OCI-LY1 (cell line): ENCODE data around the gene TBC1D8.

Source experiments
- H2AFZ ChIP-seq: fragments of 200-600 bp; sonication (generic), shearing (Covaris generic); 2 replicates; pipeline ENCODE4 v1.6.0; 2014; ENCODE audit warnings: antibody characterized with exemption, mild to moderate bottlenecking, low read length
- H3F3A ChIP-seq: fragments of 200-600 bp; sonication (generic), shearing (Covaris generic); 2 replicates; pipeline ENCODE4 v1.6.0; 2014; ENCODE audit warnings: mild to moderate bottlenecking, antibody characterized with exemption, low read length, moderate library complexity; ENCODE audit not compliant: insufficient read depth
- H3K27ac ChIP-seq: fragments of 200-600 bp; sonication (generic); 2 replicates; pipeline ENCODE4 v1.5.1; 2014; ENCODE audit warnings: low read length, mixed run types, mild to moderate bottlenecking, low read depth; ENCODE audit not compliant: poor library complexity, severe bottlenecking
- H3K27me3 ChIP-seq: fragments of 200-600 bp; sonication (generic); 2 replicates; pipeline ENCODE4 v1.6.0; 2014; ENCODE audit warnings: antibody characterized with exemption, mild to moderate bottlenecking, low read length, moderate library complexity; ENCODE audit not compliant: insufficient read depth
- H3K36me3 ChIP-seq: fragments of 200-600 bp; sonication (generic); 2 replicates; pipeline ENCODE4 v1.6.1; 2014; ENCODE audit warnings: mild to moderate bottlenecking, antibody characterized with exemption, low read length, moderate library complexity, mixed read lengths; ENCODE audit not compliant: insufficient read depth
- H3K4me1 ChIP-seq: fragments of 200-600 bp; sonication (generic); 2 replicates; pipeline ENCODE4 v1.5.1; 2014; ENCODE audit warnings: mild to moderate bottlenecking, low read length, moderate library complexity; ENCODE audit not compliant: insufficient read depth, severe bottlenecking
- H3K4me2 ChIP-seq: fragments of 200-600 bp; sonication (generic), shearing (Covaris generic); 2 replicates; pipeline ENCODE4 v1.6.1; 2014; ENCODE audit warnings: low read length
- H3K4me3 ChIP-seq: fragments of 200-600 bp; sonication (generic); 2 replicates; pipeline ENCODE4 v1.5.1; 2014; ENCODE audit warnings: low read length, low read depth, mild to moderate bottlenecking, mixed read lengths; ENCODE audit not compliant: poor library complexity, severe bottlenecking
- H3K79me2 ChIP-seq: fragments of 200-600 bp; shearing (Covaris generic); 2 replicates; pipeline ENCODE4 v1.6.1; 2016; ENCODE audit warnings: mixed run types, low read length, mixed read lengths; ENCODE audit not compliant: insufficient read depth
- H3K9ac ChIP-seq: fragments of 200-600 bp; sonication (generic), shearing (Covaris generic); 2 replicates; pipeline ENCODE4 v1.6.1; 2014; ENCODE audit warnings: mild to moderate bottlenecking, low read length, mixed read lengths
- H3K9me2 ChIP-seq: fragments of 200-600 bp; sonication (generic), shearing (Covaris generic); 2 replicates; pipeline ENCODE4 v1.6.1; 2014; ENCODE audit warnings: low read depth, mild to moderate bottlenecking, low read length, mixed read lengths
- H3K9me3 ChIP-seq: fragments of 200-600 bp; shearing (Covaris generic); 2 replicates; pipeline ENCODE4 v1.6.1; 2014; ENCODE audit warnings: low read length, mixed read lengths
- H4K20me1 ChIP-seq: fragments of 200-600 bp; sonication (generic), shearing (Covaris generic); 2 replicates; pipeline ENCODE4 v1.6.0; 2016; ENCODE audit warnings: mild to moderate bottlenecking, low read length; ENCODE audit not compliant: insufficient read depth
- CTCF ChIP-seq: fragments of 200-600 bp; sonication (generic), shearing (Covaris generic); IDR thresholded peaks from 2 replicates; pipeline ENCODE4 v1.5.1; 2017; ENCODE audit warnings: mild to moderate bottlenecking, antibody characterized with exemption, low read length, moderate library complexity, mixed read lengths
- EZH2 ChIP-seq: fragments of 200-600 bp; sonication (generic), shearing (Covaris generic); IDR thresholded peaks from 2 replicates; pipeline ENCODE4 v1.8.0; 2017; ENCODE audit warnings: borderline replicate concordance, mixed run types, mild to moderate bottlenecking, antibody characterized with exemption, low read length, moderate library complexity, mixed read lengths

TBC1D8 gene

GRCh38 chr2:101121174-101121573 lies 30.0 kb downstream of the TBC1D8 start:
- Histone ChIP-seq H3K4me3 (no peak overlapping the region), H2AFZ (no peak overlapping the region), H3K9me3 (no peaks in the 10 kb centered on the region), H3K27me3 (peaks cover 4% of the 10 kb centered on the region; the same call in 1 of the 2 replicates), H3K36me3 (no peaks in the 10 kb centered on the region), H3K4me2 (no peak overlapping the region), H3K4me1 (no peaks in the 10 kb centered on the region), H3K9me2 (no peaks in the 10 kb centered on the region), H3F3A (no peaks in the 10 kb centered on the region), H3K27ac (no peak overlapping the region), H3K9ac (no peak overlapping the region), H3K79me2 (no peaks in the 10 kb centered on the region), H4K20me1 (no peaks in the 10 kb centered on the region)
- no peak for TF ChIP-seq EZH2
- no peak for TF ChIP-seq CTCF

GRCh38 chr2:101120124-101120996 lies 30.8 kb downstream of the TBC1D8 start:
- no peaks in the 10 kb centered on the region for H3K79me2 ChIP-seq
- no peaks in the 10 kb centered on the region for H3K4me1 ChIP-seq
- no peaks in the 10 kb centered on the region for H3F3A ChIP-seq
- H3K4me3 ChIP-seq = no peak overlapping the region
- H3K9me2 ChIP-seq = no peaks in the 10 kb centered on the region
- no peaks in the 10 kb centered on the region for H4K20me1 ChIP-seq
- no peak overlapping the region for H3K4me2 ChIP-seq
- H2AFZ ChIP-seq = no peak overlapping the region
- H3K9me3 ChIP-seq = no peaks in the 10 kb centered on the region
- no peaks in the 10 kb centered on the region for H3K36me3 ChIP-seq
- H3K27me3 ChIP-seq = peaks cover 9% of the 10 kb centered on the region; the same call in 1 of the 2 replicates
- H3K9ac ChIP-seq = no peak overlapping the region
- H3K27ac ChIP-seq = no peak overlapping the region
- TF ChIP-seq EZH2 = no peak
- TF ChIP-seq CTCF = no peak

- Histone ChIP-seq H2AFZ (no peak overlapping the region), H3K79me2 (no peaks in the 10 kb centered on the region), H4K20me1 (no peaks in the 10 kb centered on the region), H3K9ac (no peak overlapping the region), H3K9me3 (no peaks in the 10 kb centered on the region), H3K4me2 (no peak overlapping the region), H3F3A (no peaks in the 10 kb centered on the region), H3K4me1 (no peaks in the 10 kb centered on the region), H3K4me3 (no peak overlapping the region), H3K36me3 (no peaks in the 10 kb centered on the region), H3K9me2 (no peaks in the 10 kb centered on the region), H3K27ac (no peak overlapping the region), H3K27me3 (peaks cover 9% of the 10 kb centered on the region; the same call in 1 of the 2 replicates)
- no peak for TF ChIP-seq EZH2
Measured at GRCh38 chr2:101119431-101119830, 31.8 kb downstream of the TBC1D8 start.
